Superior temporal gyrus (tissue), 1 donor: ENCODE data around the gene C8A.

ENCODE experiments used
- DNase-seq: peaks from one replicate; pipeline ENCODE4 v3.0.0-alpha.2; 2016; ENCODE audit errors: extremely low spot score

Gene C8A

GRCh38 chr1:56925193-56925592, 70.6 kb downstream of the C8A start:
- DNase-seq: no peak

- DNase-seq: no peak
Observed at GRCh38 chr1:56927171-56927570, 72.6 kb downstream of the C8A start.

DNA sequence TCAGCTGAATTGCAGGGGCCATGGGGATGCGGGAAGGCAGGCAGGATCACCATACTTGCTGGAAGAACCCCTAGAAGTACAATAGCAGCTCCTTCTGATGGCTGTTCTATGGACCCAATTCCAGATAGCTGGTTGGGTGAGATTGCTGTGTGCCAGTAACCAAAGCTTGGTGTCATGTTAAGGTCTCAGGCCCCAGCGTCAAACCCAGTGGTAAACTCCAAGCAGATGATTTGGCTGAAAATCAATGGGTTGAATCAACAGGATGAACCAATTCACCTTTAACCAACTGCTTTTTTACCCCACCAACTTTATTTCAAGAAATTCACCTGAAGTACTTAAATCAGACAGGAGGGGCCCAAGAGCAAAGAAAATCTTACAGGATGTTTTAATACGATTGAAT, 73.4 kb downstream of the C8A start:
- DNase-seq: no peak

- no peak for DNase-seq
Observed at GRCh38 chr1:56929492-56929891, 74.9 kb downstream of the C8A start.

DNA sequence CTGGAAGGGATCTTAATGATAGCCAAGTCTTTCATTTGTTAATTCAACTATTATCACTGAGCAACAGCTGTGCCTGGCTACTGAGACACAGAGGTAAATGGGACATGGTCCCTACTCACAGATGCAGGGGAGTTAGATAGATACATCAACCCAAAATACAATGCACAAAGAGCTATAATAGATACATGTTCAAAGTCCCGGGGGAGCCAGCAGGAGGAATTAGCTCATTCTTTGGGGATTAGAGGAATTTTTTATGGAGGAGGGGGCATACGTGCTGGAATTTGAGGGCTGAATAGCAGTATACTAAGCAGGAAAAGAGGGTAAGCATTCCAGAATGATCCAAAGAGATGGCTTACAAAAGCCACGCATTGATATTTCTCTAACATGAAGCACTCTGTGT, 76.6 kb downstream of the C8A start:
- no peak for DNase-seq

- no peak for DNase-seq
Observed at GRCh38 chr1:56931686-56932085, 77.1 kb downstream of the C8A start.

GRCh38 chr1:56933161-56933560, 78.6 kb downstream of the C8A start:
- no peak for DNase-seq

GRCh38 chr1:56933606-56934005, 79.0 kb downstream of the C8A start:
- no peak for DNase-seq

DNA sequence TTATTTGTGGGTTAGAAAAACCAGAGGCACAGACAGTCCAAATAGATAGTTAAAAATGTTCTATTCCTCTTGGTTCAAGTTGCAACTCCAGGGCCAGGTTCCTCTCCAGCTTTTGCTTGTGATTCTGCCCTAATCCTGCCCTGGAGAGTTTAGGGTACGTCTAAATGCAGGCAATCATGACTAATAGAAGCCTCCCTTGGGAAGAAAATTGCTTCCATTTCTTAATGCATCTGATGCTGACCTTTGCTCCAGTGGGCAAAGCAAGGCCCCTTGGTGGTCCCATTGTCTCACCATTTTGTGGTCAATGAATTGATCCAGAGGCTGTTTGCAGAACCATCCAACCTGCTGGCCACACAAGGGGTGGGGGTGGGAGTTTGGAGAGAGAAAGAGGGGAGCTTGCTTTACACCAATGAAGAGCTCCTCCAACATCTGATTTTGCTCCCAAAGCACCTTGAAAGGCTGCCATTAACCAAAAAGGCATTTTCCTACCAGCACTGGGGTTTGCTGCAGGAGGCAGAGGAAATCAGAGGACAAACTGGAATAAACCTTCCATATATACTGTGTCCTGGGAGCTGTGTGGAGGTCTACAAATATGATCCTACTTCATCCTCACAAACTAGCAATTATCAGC, 79.9 kb downstream of the C8A start:
- no peak for DNase-seq

GRCh38 chr1:56938646-56939045, 84.0 kb downstream of the C8A start:
- no peak for DNase-seq

DNA sequence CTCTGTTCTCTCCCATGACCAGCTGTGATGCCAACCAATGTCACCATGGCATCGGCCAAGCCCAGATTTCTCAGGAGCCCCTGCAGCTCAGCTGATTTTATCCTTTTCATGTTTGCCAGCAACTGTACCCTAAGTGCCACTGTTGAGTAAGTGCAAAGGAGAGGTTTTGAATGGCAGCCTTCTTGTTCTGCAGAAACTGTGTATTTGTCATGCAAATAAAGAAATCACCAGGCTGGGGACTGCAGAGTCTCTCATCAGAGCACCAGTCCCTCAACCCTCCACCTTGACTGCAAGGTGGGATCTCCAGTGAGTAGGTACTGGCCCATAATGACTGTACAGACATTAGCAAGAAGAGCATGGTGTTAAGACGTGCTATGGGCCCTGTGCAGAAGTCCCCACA, 84.6 kb downstream of the C8A start:
- DNase-seq: no peak

GRCh38 chr1:56940039-56940438, 85.4 kb downstream of the C8A start:
- DNase-seq: no peak

DNA sequence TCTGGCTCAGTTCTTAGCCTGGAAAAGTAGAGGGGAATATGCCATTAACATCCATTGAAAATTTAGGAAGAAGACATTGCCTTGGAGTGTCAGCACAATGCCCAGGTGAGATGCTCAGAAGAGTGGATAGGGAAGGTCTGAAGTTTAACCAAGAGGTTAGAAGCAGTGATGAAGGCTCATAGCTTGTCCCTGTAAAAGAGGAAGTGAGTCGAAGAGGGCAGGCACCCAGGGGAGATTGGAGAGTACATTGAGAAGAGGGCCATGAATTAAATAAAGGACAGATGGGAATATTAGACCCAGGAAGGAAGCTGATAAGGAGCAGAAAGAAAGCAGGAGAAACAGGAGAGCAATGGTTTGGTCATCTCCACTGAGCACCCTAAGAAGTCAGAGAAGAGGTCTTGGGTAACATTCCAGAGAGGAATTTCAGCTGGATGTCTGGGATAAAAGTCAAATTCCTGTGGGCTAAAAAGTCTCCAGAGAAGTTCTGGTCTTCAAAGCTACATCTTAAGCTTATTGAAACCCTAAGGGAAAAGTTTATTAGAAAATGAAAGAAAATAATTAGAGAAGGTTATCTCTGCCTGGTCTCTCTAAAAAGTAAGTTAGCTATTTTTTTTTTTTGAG, 93.9 kb downstream of the C8A start:
- DNase-seq: no peak

- no peak for DNase-seq
Observed at GRCh38 chr1:56952501-56952900, 97.9 kb downstream of the C8A start.

DNA sequence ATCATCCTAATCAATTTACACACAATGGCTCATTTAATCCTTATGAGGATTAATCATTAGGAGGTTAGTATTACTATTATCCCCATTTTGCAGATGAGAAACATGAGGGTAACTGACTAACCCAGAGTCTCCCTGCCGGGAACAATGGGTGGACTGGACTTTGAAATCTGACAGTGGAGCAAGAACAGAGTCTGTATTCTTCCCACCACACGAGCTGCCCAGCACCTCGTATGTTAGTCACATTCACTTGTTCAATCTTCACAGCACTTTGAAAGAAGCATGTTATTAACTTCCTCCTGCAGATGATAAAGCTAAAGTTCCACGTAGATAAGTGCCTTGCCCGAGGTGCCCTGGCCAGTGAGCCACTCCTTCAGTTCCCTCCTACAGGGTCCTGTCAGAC, 98.8 kb downstream of the C8A start:
- DNase-seq: no peak

DNA sequence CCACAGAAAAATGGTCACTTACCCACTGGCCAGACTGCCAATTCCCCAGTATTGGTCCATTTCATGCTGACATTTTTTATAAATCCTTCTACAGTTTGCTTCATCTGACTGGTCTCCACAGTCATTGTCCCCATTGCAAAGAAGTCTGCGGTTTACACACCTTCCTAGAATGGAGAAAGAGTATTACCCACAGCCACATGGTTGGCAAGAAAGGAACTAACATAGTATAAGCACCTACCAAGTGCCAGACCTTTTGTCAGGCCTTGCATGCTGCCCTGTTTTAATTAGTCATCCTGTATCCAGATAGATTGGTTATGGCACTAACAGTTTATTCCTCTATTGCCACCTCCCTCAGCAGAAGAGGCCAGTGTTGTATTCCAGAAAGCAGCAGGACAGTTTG, 100.1 kb downstream of the C8A start:
- no peak for DNase-seq

DNA sequence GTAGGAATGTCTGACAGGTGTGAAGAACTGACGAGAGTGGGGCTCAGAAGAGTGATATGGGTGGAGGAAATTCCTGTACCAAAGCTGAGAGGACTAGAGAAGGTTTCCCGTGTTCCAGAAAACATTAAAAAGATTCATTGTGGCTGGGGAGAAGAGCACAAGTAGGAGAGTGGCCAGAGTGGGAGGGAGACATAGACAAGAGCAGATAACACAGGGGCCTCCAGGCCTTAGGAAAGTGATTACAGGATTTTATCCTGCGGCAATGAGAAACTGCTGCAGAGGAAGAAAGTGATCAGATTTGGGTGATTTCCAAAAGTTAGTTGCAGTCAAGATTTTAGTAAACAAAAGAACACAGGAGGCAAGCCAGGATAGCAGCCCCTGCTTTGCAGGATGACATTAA, 103.3 kb downstream of the C8A start:
- DNase-seq: no peak

DNA sequence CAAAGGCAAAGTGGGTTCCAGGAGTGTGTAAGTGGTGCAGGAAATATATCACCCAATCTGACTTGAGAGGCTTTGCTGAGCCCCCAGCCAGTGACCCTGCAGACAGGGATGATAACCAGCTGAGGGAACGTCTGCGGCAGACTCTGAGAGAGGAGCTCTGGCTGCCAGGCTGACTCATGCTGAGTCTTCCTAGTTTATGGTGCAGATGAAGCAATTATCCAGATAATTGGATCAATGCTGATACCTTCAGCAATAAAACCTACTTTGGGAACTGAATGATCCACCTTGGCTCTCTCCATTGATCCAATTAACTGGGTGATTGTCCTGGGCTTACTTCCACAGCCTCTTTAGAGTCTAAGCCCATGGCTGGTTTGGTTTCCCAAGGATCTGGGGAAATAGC, 103.9 kb downstream of the C8A start:
- DNase-seq: no peak

DNA sequence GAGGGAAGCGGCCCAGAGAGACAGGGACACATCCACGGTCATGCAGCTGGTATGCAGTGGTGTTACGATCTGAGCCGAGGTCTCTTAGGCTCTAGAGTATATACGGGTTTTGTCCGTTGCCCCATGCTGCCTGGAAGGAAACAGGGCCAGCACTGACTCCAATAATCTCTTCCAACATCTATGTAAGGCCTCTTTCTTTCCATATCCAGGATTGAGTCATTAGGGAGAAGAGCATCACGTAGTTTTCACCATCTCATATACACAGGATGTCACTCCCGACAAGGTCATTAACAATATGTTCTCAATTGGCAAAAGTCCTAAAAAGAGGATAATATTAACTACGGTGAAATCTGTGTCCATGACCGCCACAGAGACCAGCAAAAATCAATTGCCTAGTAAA, 106.8 kb downstream of the C8A start:
- no peak for DNase-seq

DNA sequence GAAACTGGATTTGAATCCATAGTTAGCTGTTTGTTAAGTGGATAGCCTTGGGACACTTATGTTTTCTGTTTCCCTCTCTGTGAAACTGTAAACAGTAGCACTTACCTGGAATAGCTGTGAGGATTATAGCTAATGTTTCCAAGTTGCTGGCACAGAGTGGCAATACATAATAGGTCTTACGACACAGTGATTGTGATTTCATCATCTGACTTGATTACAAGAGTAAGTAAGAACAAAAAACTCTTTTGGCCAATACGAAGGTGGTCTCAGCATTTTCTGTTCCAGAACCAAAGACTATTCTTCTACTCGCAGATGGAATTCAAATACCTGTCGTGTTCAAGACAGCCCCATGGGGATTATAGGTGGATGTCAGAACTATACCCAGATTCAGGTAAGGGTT, 109.1 kb downstream of the C8A start:
- no peak for DNase-seq

GRCh38 chr1:56964349-56965017, 109.9 kb downstream of the C8A start:
- DNase-seq: no peak

DNA sequence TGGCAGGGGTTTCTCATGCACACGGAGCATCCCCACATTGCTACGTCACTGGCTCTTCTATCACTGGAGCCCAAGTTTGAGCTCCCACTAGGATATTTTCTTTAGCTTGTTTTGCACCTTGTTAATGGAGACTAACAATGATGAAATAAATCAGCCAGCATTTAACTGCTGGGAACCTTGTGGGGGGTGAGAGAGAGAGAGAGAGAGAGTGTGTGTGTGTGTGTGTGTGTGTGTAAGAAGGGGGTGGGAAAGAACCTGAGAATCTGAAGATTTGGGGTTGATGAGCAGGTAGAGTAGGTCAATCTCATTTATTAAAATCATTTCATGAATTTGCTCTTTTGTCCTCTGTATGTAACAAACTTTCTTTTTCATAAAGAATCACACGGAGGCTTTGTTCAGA, 110.6 kb downstream of the C8A start:
- no peak for DNase-seq

DNA sequence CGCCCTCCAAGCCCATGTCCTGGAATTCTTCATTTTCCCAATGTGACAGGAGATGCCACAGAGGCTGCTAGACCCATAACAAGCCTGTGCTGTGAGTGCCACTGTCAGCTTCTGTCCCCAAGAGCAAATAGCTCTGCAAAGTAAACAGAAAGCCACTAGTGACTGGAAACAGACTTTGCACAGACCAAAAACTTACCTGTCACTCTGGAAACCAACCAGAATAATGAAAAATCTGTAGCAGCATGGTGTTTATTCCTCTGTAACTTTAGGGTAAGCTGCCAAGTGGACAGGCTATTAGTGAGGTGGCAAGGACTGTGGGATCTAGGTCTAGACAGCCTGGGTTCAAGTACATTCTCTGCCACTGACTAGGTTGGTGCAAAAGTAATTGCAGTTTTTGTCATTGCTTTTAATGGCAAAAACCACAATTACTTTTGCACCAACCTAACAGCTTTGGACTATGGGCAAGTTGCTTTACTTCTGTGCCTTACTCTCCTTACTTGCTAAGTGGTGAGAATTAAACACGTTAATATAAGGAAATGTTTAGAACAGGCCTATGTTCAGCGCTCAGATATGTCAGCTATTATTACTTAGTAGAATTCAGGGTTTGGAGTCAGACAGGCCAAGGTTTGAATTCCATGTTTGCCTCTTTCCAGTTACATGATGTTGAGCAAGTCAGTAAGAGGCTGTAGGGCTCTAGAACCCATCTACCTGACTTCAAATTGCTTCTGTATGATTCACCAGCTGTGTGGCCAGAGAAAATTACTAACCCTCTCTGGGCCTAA, 111.5 kb downstream of the C8A start, which contains the start of gene C8B:
TSS of gene C8B (minus strand) at position 100 of the 782 bp plus-strand sequence. CDS start at position 33, 67 bp downstream.
- DNase-seq: no peak
